Endothelial cell of umbilical vein (primary cell): ENCODE measurements around the gene TFDP1.

Experiments
- EZH2 ChIP-seq: IDR thresholded peaks from 2 replicates; pipeline ENCODE4 v1.6.1; 2012; ENCODE audit warnings: borderline replicate concordance, low read depth, mild to moderate bottlenecking, moderate library complexity, low read length, inconsistent platforms; ENCODE audit not compliant: severe bottlenecking
- GATA2 ChIP-seq: IDR thresholded peaks from 2 replicates; pipeline ENCODE4 v1.7.0; 2011; ENCODE audit warnings: low read depth, mild to moderate bottlenecking, moderate library complexity, mixed read lengths, low read length; ENCODE audit not compliant: insufficient read length, insufficient read depth
- JUN ChIP-seq: IDR thresholded peaks from 2 replicates; pipeline ENCODE4 v1.6.1; 2011; ENCODE audit warnings: borderline replicate concordance, low read depth; ENCODE audit not compliant: insufficient read length, insufficient read depth
- POLR2A ChIP-seq: IDR thresholded peaks from 2 replicates; pipeline ENCODE4 v1.6.1; 2012; ENCODE audit warnings: low read depth, mild to moderate bottlenecking, control low read depth, low read length
- POLR2AphosphoS5 ChIP-seq: IDR thresholded peaks from 2 replicates; pipeline ENCODE4 v1.6.1; 2012; ENCODE audit warnings: low read depth, mild to moderate bottlenecking, control low read depth, low read length, moderate library complexity; ENCODE audit not compliant: insufficient read depth
- TF ChIP-seq, protein P1 (sequence below), 2 donors: IDR thresholded peaks; 1 replicate in 1 of 2; 2 replicates in 1 of 2; pipeline ENCODE4 v1.5.1; 2011; ENCODE audit warnings: low read length in 2 of 2, mild to moderate bottlenecking in 2 of 2, moderate library complexity in 2 of 2, control low read depth in 1 of 2, inconsistent platforms in 1 of 2, low read depth in 1 of 2; ENCODE audit not compliant: insufficient read depth in 1 of 2; ENCODE audit errors: extremely low read depth in 1 of 2
- TF ChIP-seq, protein P2 (sequence below): IDR thresholded peaks from 2 replicates; pipeline ENCODE4 v1.6.1; 2011; ENCODE audit not compliant: insufficient read depth, insufficient read length

DNA sequence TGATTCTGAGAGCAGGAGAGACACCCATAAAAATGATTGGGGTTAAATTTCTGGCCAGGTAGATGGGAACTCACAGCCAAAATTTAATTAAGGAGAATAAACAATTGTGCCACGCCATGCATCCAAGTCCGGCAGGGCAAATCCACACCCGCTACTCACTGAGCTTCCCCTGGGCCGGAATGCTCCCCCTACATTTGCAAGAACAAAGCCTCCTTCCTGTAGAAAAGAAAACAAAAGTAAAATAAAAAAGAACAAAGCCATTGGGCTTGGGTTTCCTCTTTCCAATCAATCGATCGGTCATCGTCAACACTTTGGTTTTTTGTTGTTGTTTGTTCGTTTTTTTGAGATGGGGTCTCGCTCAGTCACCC is 30.2 kb upstream of the TFDP1 start:
- TF ChIP-seq, protein P1, sequence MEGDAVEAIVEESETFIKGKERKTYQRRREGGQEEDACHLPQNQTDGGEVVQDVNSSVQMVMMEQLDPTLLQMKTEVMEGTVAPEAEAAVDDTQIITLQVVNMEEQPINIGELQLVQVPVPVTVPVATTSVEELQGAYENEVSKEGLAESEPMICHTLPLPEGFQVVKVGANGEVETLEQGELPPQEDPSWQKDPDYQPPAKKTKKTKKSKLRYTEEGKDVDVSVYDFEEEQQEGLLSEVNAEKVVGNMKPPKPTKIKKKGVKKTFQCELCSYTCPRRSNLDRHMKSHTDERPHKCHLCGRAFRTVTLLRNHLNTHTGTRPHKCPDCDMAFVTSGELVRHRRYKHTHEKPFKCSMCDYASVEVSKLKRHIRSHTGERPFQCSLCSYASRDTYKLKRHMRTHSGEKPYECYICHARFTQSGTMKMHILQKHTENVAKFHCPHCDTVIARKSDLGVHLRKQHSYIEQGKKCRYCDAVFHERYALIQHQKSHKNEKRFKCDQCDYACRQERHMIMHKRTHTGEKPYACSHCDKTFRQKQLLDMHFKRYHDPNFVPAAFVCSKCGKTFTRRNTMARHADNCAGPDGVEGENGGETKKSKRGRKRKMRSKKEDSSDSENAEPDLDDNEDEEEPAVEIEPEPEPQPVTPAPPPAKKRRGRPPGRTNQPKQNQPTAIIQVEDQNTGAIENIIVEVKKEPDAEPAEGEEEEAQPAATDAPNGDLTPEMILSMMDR (IDR thresholded peaks at IDR 0.05; ENCODE audit: extremely low read depth in 1 of 2, insufficient read depth in 1 of 2, low read depth in 1 of 2, low read length in 2 of 2): no peak
- TF ChIP-seq EZH2 (no peak), POLR2A (no peak), POLR2AphosphoS5 (no peak), GATA2 (no peak), JUN (no peak)
- TF ChIP-seq, protein P2, sequence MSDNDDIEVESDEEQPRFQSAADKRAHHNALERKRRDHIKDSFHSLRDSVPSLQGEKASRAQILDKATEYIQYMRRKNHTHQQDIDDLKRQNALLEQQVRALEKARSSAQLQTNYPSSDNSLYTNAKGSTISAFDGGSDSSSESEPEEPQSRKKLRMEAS: no peak
